Vagina (tissue), 2 donors: ENCODE measurements around the gene OXCT1.

ENCODE experiments used
- CTCF ChIP-seq, 3 experiments: fragments of 450-650 bp in 2 of 3; fragments of 200-600 bp in 1 of 3; sonication (generic) in 1 of 3; IDR thresholded peaks; one replicate each; pipeline ENCODE4 v1.5.1; 2017 to 2019; ENCODE audit warnings: antibody characterized with exemption in 3 of 3, mild to moderate bottlenecking in 2 of 3, moderate library complexity in 2 of 3
- POLR2A ChIP-seq, 2 donors: fragments of 450-650 bp; IDR thresholded peaks; one replicate each; pipeline ENCODE4 v1.6.1; 2017; ENCODE audit warnings: antibody characterized with exemption in 2 of 2, mild to moderate bottlenecking in 2 of 2, moderate library complexity in 2 of 2
- POLR2AphosphoS5 ChIP-seq, 2 donors: sonication (generic); formaldehyde crosslinking; IDR thresholded peaks; one replicate each; pipeline ENCODE4 v1.9.0; 2017; ENCODE audit warnings: antibody characterized with exemption in 2 of 2, mild to moderate bottlenecking in 2 of 2, low read depth in 1 of 2; ENCODE audit not compliant: insufficient read depth in 1 of 2

- no peak for TF ChIP-seq CTCF (IDR thresholded peaks at IDR 0.05)
- TF ChIP-seq POLR2AphosphoS5 (IDR thresholded peaks at IDR 0.05; ENCODE audit: insufficient read depth in 1 of 2, low read depth in 1 of 2) = no peak
- no peak for TF ChIP-seq POLR2A (IDR thresholded peaks at IDR 0.05)
Measured at GRCh38 chr5:41772056-41772455, 98.2 kb downstream of the OXCT1 start.
